Smooth muscle cell (in vitro differentiated cells): ENCODE measurements around the gene CHRNA5. TPM values are rescaled to one million over a fixed set of nuclear protein-coding genes. Genes with fewer than 3 reads are reported as not detected.
"Not testable (repeated sequence)": the region's sequence is repeated elsewhere in the genome, so short reads cannot be mapped to it uniquely, and the experiment has no call there.

Experiments used
- DNase-seq: peaks from one replicate; lab custom pipeline; 2025; ENCODE audit not compliant: unreplicated experiment; lab: John Stamatoyannopoulos, UW
- H2AFZ ChIP-seq: fragments of 200-600 bp; sonication (generic); 2 replicates; pipeline ENCODE4 v1.6.0; 2016; ENCODE audit warnings: antibody characterized with exemption, low read depth, mild to moderate bottlenecking
- H3F3A ChIP-seq: fragments of 200-600 bp; sonication (generic); 2 replicates; pipeline ENCODE4 v1.6.0; 2017; ENCODE audit warnings: antibody characterized with exemption, low read depth
- H3K27ac ChIP-seq: fragments of 200-600 bp; sonication (generic); 2 replicates; pipeline ENCODE4 v1.5.1; 2016; ENCODE audit warnings: low read depth, mild to moderate bottlenecking
- H3K27me3 ChIP-seq: fragments of 200-600 bp; sonication (generic); 2 replicates; pipeline ENCODE4 v1.6.1; 2016; ENCODE audit warnings: low read depth, mild to moderate bottlenecking
- H3K36me3 ChIP-seq: fragments of 200-600 bp; sonication (generic); 2 replicates; pipeline ENCODE4 v1.5.1; 2016; ENCODE audit warnings: low read depth
- H3K4me1 ChIP-seq: fragments of 200-600 bp; sonication (generic); 2 replicates; pipeline ENCODE4 v1.5.1; 2016; ENCODE audit warnings: low read depth
- H3K4me2 ChIP-seq: fragments of 200-600 bp; sonication (generic); 2 replicates; pipeline ENCODE4 v1.6.0; 2016; ENCODE audit warnings: mild to moderate bottlenecking
- H3K4me3 ChIP-seq: fragments of 200-600 bp; sonication (generic); 2 replicates; pipeline ENCODE4 v1.5.1; 2016; ENCODE audit warnings: mild to moderate bottlenecking
- H3K79me2 ChIP-seq: fragments of 200-600 bp; sonication (generic); 2 replicates; pipeline ENCODE4 v1.6.0; 2016; ENCODE audit warnings: low read depth, mild to moderate bottlenecking
- H3K9ac ChIP-seq: fragments of 200-600 bp; sonication (generic); 2 replicates; pipeline ENCODE4 v1.6.0; 2016; ENCODE audit warnings: low read depth
- H3K9me3 ChIP-seq: fragments of 200-600 bp; sonication (generic); replicated peaks from 2 replicates; pipeline ENCODE4 v1.5.1; 2016; ENCODE audit warnings: low read depth
- H4K20me1 ChIP-seq: fragments of 200-600 bp; sonication (generic); 2 replicates; pipeline ENCODE4 v1.6.0; 2016; ENCODE audit warnings: low read depth
- CTCF ChIP-seq: fragments of 200-600 bp; sonication (generic); IDR thresholded peaks from 2 replicates; pipeline ENCODE4 v1.5.1; 2017; ENCODE audit warnings: borderline replicate concordance, mild to moderate bottlenecking, antibody characterized with exemption; ENCODE audit not compliant: insufficient read depth, poor library complexity, severe bottlenecking
- WGBS: methylation state at CpG from one replicate; pipeline ENCODE4 v1.1.7; 2016; ENCODE audit warnings: low lambda C conversion rate; 5-methylcytosine and 5-hydroxymethylcytosine counted together
- polyA plus RNA-seq: library from polyadenylated mRNA; unstranded; fragments of >200 nt; fragmentation: Nextera tagmentation; extraction: Ambion mirVana; gene quantifications from 2 replicates; pipeline ENCODE4 v1.2.1, GENCODE V29; 2016
- total RNA-seq: library from RNA; depleted of rRNA; stranded (reverse); fragments of >200 nt; gene quantifications from 2 replicates; pipeline ENCODE4 v1.2.3, GENCODE V29; 2014

The CHRNA5 gene
- total RNA-seq (0.85 and 3.7 TPM in 2 replicates), polyA plus RNA-seq (0.85 and 2.4 TPM in 2 replicates)

GRCh38 chr15:78565097-78565950 is at the start of gene CHRNA5:
TSS of gene CHRNA5 (plus strand) at chr15:78565520. CDS start at chr15:78565720, 200 bp downstream.
- Histone ChIP-seq H3K4me2 (peak within 1 kb of the TSS; percentile 86), H2AFZ (peak within 1 kb of the TSS; percentile 92), H3K9ac (no peak within 1 kb of the TSS), H3K27ac (no peak within 1 kb of the TSS), H3K27me3 (peaks cover 10% of the 10 kb centered on the region), H4K20me1 (no peaks in the 10 kb centered on the region), H3K9me3 (no peaks in the 10 kb centered on the region), H3K36me3 (no peaks in the 10 kb centered on the region), H3K4me3 (peak within 1 kb of the TSS; percentile 56), H3F3A (no peaks in the 10 kb centered on the region), H3K79me2 (no peaks in the 10 kb centered on the region), H3K4me1 (no peaks in the 10 kb centered on the region)
- TF ChIP-seq CTCF: no peak
- 2% methylated on average over 36 of the region's 75 CpGs for WGBS
- DNase-seq: peak; percentile 73

GRCh38 chr15:78520035-78520434 is 45.3 kb upstream of the CHRNA5 start:
- H3K9me3 ChIP-seq, H2AFZ ChIP-seq, DNase-seq, H3K9ac ChIP-seq, H4K20me1 ChIP-seq, H3K4me3 ChIP-seq, H3K27me3 ChIP-seq, H3F3A ChIP-seq, H3K4me2 ChIP-seq, H3K36me3 ChIP-seq, H3K27ac ChIP-seq, H3K4me1 ChIP-seq, H3K79me2 ChIP-seq: not testable (repeated sequence)
- 78% methylated on average over 3 of the region's 3 CpGs for WGBS

- no peaks in the 10 kb centered on the region for H3K79me2 ChIP-seq
- no peaks in the 10 kb centered on the region for H3K27me3 ChIP-seq
- no peak overlapping the region for H2AFZ ChIP-seq
- no peak overlapping the region for H3K4me3 ChIP-seq
- H4K20me1 ChIP-seq: no peaks in the 10 kb centered on the region
- H3F3A ChIP-seq: no peaks in the 10 kb centered on the region
- H3K4me2 ChIP-seq: no peak overlapping the region
- H3K9ac ChIP-seq: no peak overlapping the region
- no peaks in the 10 kb centered on the region for H3K9me3 ChIP-seq
- no peak for DNase-seq
- no peak overlapping the region for H3K27ac ChIP-seq
- 89% methylated on average over 5 of the region's 5 CpGs for WGBS
- TF ChIP-seq CTCF: no peak
- no peaks in the 10 kb centered on the region for H3K36me3 ChIP-seq
- no peaks in the 10 kb centered on the region for H3K4me1 ChIP-seq
These were observed 41.1 kb upstream of the CHRNA5 start for GRCh38 chr15:78524230-78524629.

GRCh38 chr15:78527325-78527724 is 38.0 kb upstream of the CHRNA5 start:
- H3K27me3 ChIP-seq: no peaks in the 10 kb centered on the region

More at GRCh38 chr15:78527325-78527724, 38.0 kb upstream of the CHRNA5 start:
- no peak overlapping the region for H3K9ac ChIP-seq
- H3K4me3 ChIP-seq: no peak overlapping the region
- no peaks in the 10 kb centered on the region for H4K20me1 ChIP-seq
- H2AFZ ChIP-seq: no peak overlapping the region
- no peaks in the 10 kb centered on the region for H3K9me3 ChIP-seq
- no peaks in the 10 kb centered on the region for H3K79me2 ChIP-seq
- H3F3A ChIP-seq: no peaks in the 10 kb centered on the region
- H3K27ac ChIP-seq: no peak overlapping the region
- H3K36me3 ChIP-seq: no peaks in the 10 kb centered on the region
- WGBS: 88% methylated on average over 5 of the region's 5 CpGs
- no peak overlapping the region for H3K4me2 ChIP-seq
- H3K4me1 ChIP-seq: no peaks in the 10 kb centered on the region
- no peak for TF ChIP-seq CTCF
- DNase-seq: no peak
